HUES6 (cell line): Measurements from ENCODE around the gene NLRP4.

Source experiments
- H3K27ac ChIP-seq: 2 replicates; pipeline ENCODE4 v1.7.0; 2013; ENCODE audit warnings: low read depth, mild to moderate bottlenecking, low read length, inconsistent platforms
- H3K27me3 ChIP-seq: 2 replicates; pipeline ENCODE4 v1.6.1; 2013; ENCODE audit warnings: low read length; ENCODE audit not compliant: control insufficient read depth, insufficient read depth
- H3K36me3 ChIP-seq: 2 replicates; pipeline ENCODE4 v1.6.1; 2013; ENCODE audit warnings: low read length; ENCODE audit not compliant: control insufficient read depth, insufficient read depth
- H3K4me1 ChIP-seq: 2 replicates; pipeline ENCODE4 v1.6.1; 2013; ENCODE audit warnings: low read length; ENCODE audit not compliant: control insufficient read depth, insufficient read depth
- H3K4me3 ChIP-seq: 2 replicates; pipeline ENCODE4 v1.5.1; 2013; ENCODE audit warnings: low read depth, low read length
- H3K9ac ChIP-seq: one replicate; pipeline ENCODE4 v1.6.1; 2013; ENCODE audit warnings: mild to moderate bottlenecking, low read length
- H3K9me3 ChIP-seq: 2 replicates; pipeline ENCODE4 v1.6.1; 2013; ENCODE audit warnings: low read depth, low read length; ENCODE audit not compliant: control insufficient read depth, insufficient read depth

NLRP4 gene

GRCh38 chr19:55832676-55833075, 3.7 kb upstream of the NLRP4 start:
- H3K27ac ChIP-seq, result no peak overlapping the region
- H3K9ac ChIP-seq, result no peak overlapping the region
- H3K4me3 ChIP-seq, result no peak overlapping the region
- H3K4me1 ChIP-seq, result no peaks in the 10 kb centered on the region
- peaks cover 42% of the 10 kb centered on the region; the same call in 1 of the 2 replicates for H3K9me3 ChIP-seq
- H3K36me3 ChIP-seq, result no peaks in the 10 kb centered on the region
- H3K27me3 ChIP-seq, result no peaks in the 10 kb centered on the region; the same call in 1 of the 2 replicates

GRCh38 chr19:55838251-55838650, 1.9 kb downstream of the NLRP4 start:
- no peak overlapping the region for H3K9ac ChIP-seq
- H3K4me3 ChIP-seq, result no peak overlapping the region
- no peaks in the 10 kb centered on the region for H3K36me3 ChIP-seq
- H3K9me3 ChIP-seq, result peaks cover 46% of the 10 kb centered on the region; the same call in 1 of the 2 replicates
- no peaks in the 10 kb centered on the region for H3K4me1 ChIP-seq
- H3K27me3 ChIP-seq, result no peaks in the 10 kb centered on the region; the same call in 1 of the 2 replicates
- H3K27ac ChIP-seq, result no peak overlapping the region

- Histone ChIP-seq H3K4me1 (no peaks in the 10 kb centered on the region), H3K9ac (no peak overlapping the region), H3K27me3 (no peaks in the 10 kb centered on the region; the same call in 1 of the 2 replicates), H3K4me3 (no peak overlapping the region), H3K9me3 (peaks cover 47% of the 10 kb centered on the region; the same call in 1 of the 2 replicates), H3K27ac (no peak overlapping the region), H3K36me3 (no peaks in the 10 kb centered on the region)
Observed at GRCh38 chr19:55838906-55839305, 2.6 kb downstream of the NLRP4 start.

GRCh38 chr19:55855160-55855559, 18.8 kb downstream of the NLRP4 start:
- Histone ChIP-seq H3K36me3 (no peaks in the 10 kb centered on the region), H3K9me3 (peaks cover 53% of the 10 kb centered on the region; the same call in 1 of the 2 replicates), H3K27me3 (peaks cover 3% of the 10 kb centered on the region; the same call in 1 of the 2 replicates), H3K9ac (no peak overlapping the region), H3K27ac (no peak overlapping the region), H3K4me3 (no peak overlapping the region), H3K4me1 (no peaks in the 10 kb centered on the region)

GRCh38 chr19:55857149-55857548, 20.8 kb downstream of the NLRP4 start:
- no peaks in the 10 kb centered on the region for H3K4me1 ChIP-seq
- H3K4me3 ChIP-seq, result no peak overlapping the region
- peaks cover 16% of the 10 kb centered on the region; the same call in 1 of the 2 replicates for H3K27me3 ChIP-seq
- H3K9ac ChIP-seq, result no peak overlapping the region
- H3K27ac ChIP-seq, result no peak overlapping the region
- H3K36me3 ChIP-seq, result no peaks in the 10 kb centered on the region
- H3K9me3 ChIP-seq, result peaks cover 65% of the 10 kb centered on the region; the same call in 1 of the 2 replicates

- Histone ChIP-seq H3K4me3 (no peak overlapping the region), H3K36me3 (no peaks in the 10 kb centered on the region), H3K9ac (no peak overlapping the region), H3K27ac (no peak overlapping the region), H3K9me3 (peaks cover 63% of the 10 kb centered on the region; the same call in 1 of the 2 replicates), H3K27me3 (peaks cover 16% of the 10 kb centered on the region; the same call in 1 of the 2 replicates), H3K4me1 (no peaks in the 10 kb centered on the region)
Observed at GRCh38 chr19:55857974-55858373, 21.6 kb downstream of the NLRP4 start.

- no peaks in the 10 kb centered on the region for H3K4me1 ChIP-seq
Observed at GRCh38 chr19:55858401-55858800, 22.1 kb downstream of the NLRP4 start.

GRCh38 chr19:55858969-55859368, 22.6 kb downstream of the NLRP4 start:
- Histone ChIP-seq H3K36me3 (no peaks in the 10 kb centered on the region), H3K9me3 (peaks cover 65% of the 10 kb centered on the region; the same call in 1 of the 2 replicates), H3K4me3 (no peak overlapping the region), H3K27ac (no peak overlapping the region), H3K4me1 (no peaks in the 10 kb centered on the region), H3K27me3 (peaks cover 16% of the 10 kb centered on the region; the same call in 1 of the 2 replicates), H3K9ac (no peak overlapping the region)

More at GRCh38 chr19:55858401-55858800, 22.1 kb downstream of the NLRP4 start:
- peaks cover 63% of the 10 kb centered on the region; the same call in 1 of the 2 replicates for H3K9me3 ChIP-seq
- no peak overlapping the region for H3K4me3 ChIP-seq
- no peak overlapping the region for H3K9ac ChIP-seq
- H3K36me3 ChIP-seq, result no peaks in the 10 kb centered on the region
- peaks cover 16% of the 10 kb centered on the region; the same call in 1 of the 2 replicates for H3K27me3 ChIP-seq
- no peak overlapping the region for H3K27ac ChIP-seq

GRCh38 chr19:55866521-55866920, 30.2 kb downstream of the NLRP4 start:
- Histone ChIP-seq H3K9ac (no peak overlapping the region), H3K27ac (no peak overlapping the region), H3K36me3 (no peaks in the 10 kb centered on the region), H3K27me3 (peaks cover 6% of the 10 kb centered on the region; the same call in 1 of the 2 replicates), H3K4me1 (no peaks in the 10 kb centered on the region), H3K9me3 (peaks cover 56% of the 10 kb centered on the region; the same call in 1 of the 2 replicates), H3K4me3 (no peak overlapping the region)

- Histone ChIP-seq H3K4me3 (no peak overlapping the region), H3K27ac (no peak overlapping the region), H3K4me1 (no peaks in the 10 kb centered on the region), H3K9ac (no peak overlapping the region), H3K36me3 (no peaks in the 10 kb centered on the region), H3K9me3 (peaks cover 54% of the 10 kb centered on the region; the same call in 1 of the 2 replicates), H3K27me3 (peaks cover 3% of the 10 kb centered on the region; the same call in 1 of the 2 replicates)
Observed at GRCh38 chr19:55867101-55867500, 30.8 kb downstream of the NLRP4 start.

GRCh38 chr19:55870736-55871135, 34.4 kb downstream of the NLRP4 start:
- Histone ChIP-seq H3K9me3 (peaks cover 35% of the 10 kb centered on the region; the same call in 1 of the 2 replicates), H3K9ac (no peak overlapping the region), H3K36me3 (no peaks in the 10 kb centered on the region), H3K4me3 (no peak overlapping the region), H3K4me1 (no peaks in the 10 kb centered on the region), H3K27ac (no peak overlapping the region), H3K27me3 (peaks cover 3% of the 10 kb centered on the region; the same call in 1 of the 2 replicates)
